H1 (cell line): ENCODE measurements around the gene ADAMTS15. TPM values are rescaled to one million over a fixed set of nuclear protein-coding genes. Genes with fewer than 3 reads are reported as not detected.

ENCODE experiments used
- CTCF ChIA-PET: fragments of 300-600 bp; sonication (Branson Sonifier 250); formaldehyde crosslinking; loops from one replicate; lab custom pipeline; 2021; ENCODE audit not compliant: partially characterized antibody; lab: Charles Lee
- POLR2A ChIA-PET: fragments of 300-600 bp; sonication (Branson Sonifier 250); formaldehyde crosslinking; loops from one replicate; lab custom pipeline; 2021; ENCODE audit warnings: inconsistent platforms; ENCODE audit not compliant: partially characterized antibody; lab: Charles Lee
- DNase-seq, 2 experiments: peaks; one replicate each; pipeline versions ENCODE4 v3.0.0 to v3.0.0-alpha.2; 2010 to 2022; ENCODE audit warnings: low spot score in 2 of 2, low read depth in 1 of 2, mixed read lengths in 1 of 2
- FAIRE-seq: peaks from 2 replicates; lab custom pipeline; 2011; peaks lifted over from hg19 to GRCh38; lab: Jason Lieb, UNC
- H2AFZ ChIP-seq: 2 replicates; pipeline ENCODE4 v1.8.1; 2012; ENCODE audit warnings: low read length, inconsistent platforms
- H2AK5ac ChIP-seq: 2 replicates; pipeline ENCODE4 v1.6.1; 2013; ENCODE audit warnings: low read depth, low read length
- H2BK120ac ChIP-seq: replicated peaks from 2 replicates; pipeline ENCODE3; 2013; ENCODE audit warnings: low read depth, low read length, inconsistent platforms
- H2BK12ac ChIP-seq: 2 replicates; pipeline ENCODE4 v1.6.1; 2013; ENCODE audit warnings: low read depth, low read length
- H2BK15ac ChIP-seq: 2 replicates; pipeline ENCODE4 v1.6.1; 2013; ENCODE audit warnings: low read length
- H2BK20ac ChIP-seq: 2 replicates; pipeline ENCODE4 v1.6.1; 2013; ENCODE audit warnings: low read length
- H2BK5ac ChIP-seq: 2 replicates; pipeline ENCODE4 v1.6.1; 2013; ENCODE audit warnings: low read depth, low read length
- H3K14ac ChIP-seq: 2 replicates; pipeline ENCODE4 v1.6.1; 2013; ENCODE audit warnings: inconsistent platforms; ENCODE audit not compliant: insufficient read length
- H3K18ac ChIP-seq: 2 replicates; pipeline ENCODE4 v1.6.1; 2013; ENCODE audit warnings: low read length; ENCODE audit errors: extremely low read depth
- H3K23ac ChIP-seq: 2 replicates; pipeline ENCODE4 v1.6.1; 2013; ENCODE audit warnings: inconsistent platforms; ENCODE audit not compliant: insufficient read length
- H3K23me2 ChIP-seq: 2 replicates; pipeline ENCODE4 v1.6.1; 2013; ENCODE audit warnings: low read depth, low read length
- H3K27ac ChIP-seq: 2 replicates; pipeline ENCODE4 v1.6.1; 2011; ENCODE audit warnings: low read depth, low read length, inconsistent platforms
- H3K27me3 ChIP-seq, 4 experiments: replicated peaks in 1 of 4; 1 replicate in 1 of 4; 2 replicates in 3 of 4; pipeline versions ENCODE4 v1.6.1 to v1.8.1; 2011 to 2013; ENCODE audit warnings: low read length in 3 of 4, mild to moderate bottlenecking in 3 of 4, inconsistent platforms in 2 of 4, mixed read lengths in 2 of 4, moderate library complexity in 1 of 4; ENCODE audit not compliant: control insufficient read depth in 3 of 4, insufficient read depth in 3 of 4; ENCODE audit errors: extremely low read depth in 1 of 4
- H3K36me3 ChIP-seq, 4 experiments: 2 replicates each; pipeline versions ENCODE4 v1.6.1 to v1.8.1; 2011 to 2013; ENCODE audit warnings: mild to moderate bottlenecking in 4 of 4, low read length in 3 of 4, moderate library complexity in 2 of 4, control low read depth in 1 of 4, inconsistent platforms in 1 of 4; ENCODE audit not compliant: insufficient read depth in 4 of 4, control insufficient read depth in 2 of 4
- H3K4ac ChIP-seq: replicated peaks from 2 replicates; pipeline ENCODE3; 2013; ENCODE audit warnings: low read length, low read depth, mixed read lengths, inconsistent platforms; ENCODE audit not compliant: insufficient read length
- H3K4me1 ChIP-seq, 4 experiments: replicated peaks in 1 of 4; 1 replicate in 1 of 4; 2 replicates in 3 of 4; pipeline versions ENCODE4 v1.6.1 to v1.8.1; 2011 to 2013; ENCODE audit warnings: low read length in 3 of 4, inconsistent platforms in 2 of 4, mixed read lengths in 1 of 4; ENCODE audit not compliant: insufficient read depth in 4 of 4, control insufficient read depth in 3 of 4
- H3K4me2 ChIP-seq, 2 experiments: 2 replicates each; pipeline versions ENCODE4 v1.6.1 to v1.8.1; 2011 to 2013; ENCODE audit warnings: low read depth in 2 of 2, low read length in 2 of 2, control low read depth in 1 of 2, inconsistent platforms in 1 of 2, mild to moderate bottlenecking in 1 of 2; ENCODE audit not compliant: insufficient read depth in 1 of 2
- H3K4me3 ChIP-seq, 4 experiments: fragments of 200-600, 300-600 bp in 1 of 4; sonication (generic), shearing (Covaris generic), sonication (Bioruptor Twin) in 1 of 4; 2 replicates each; pipeline versions ENCODE4 v1.5.1 to v1.8.1; 2011 to 2016; ENCODE audit warnings: low read length in 4 of 4, low read depth in 3 of 4, control low read depth in 2 of 4, inconsistent platforms in 2 of 4, mild to moderate bottlenecking in 2 of 4, mixed read lengths in 1 of 4, moderate library complexity in 1 of 4; ENCODE audit not compliant: insufficient read depth in 2 of 4; ENCODE audit errors: extremely low read depth in 1 of 4
- H3K56ac ChIP-seq: replicated peaks from 2 replicates; pipeline ENCODE3; 2013; ENCODE audit warnings: low read depth, mild to moderate bottlenecking, mixed read lengths, low read length, inconsistent platforms; ENCODE audit not compliant: insufficient read length
- H3K79me1 ChIP-seq: 2 replicates; pipeline ENCODE4 v1.6.1; 2013; ENCODE audit warnings: low read depth, low read length, control low read depth
- H3K79me2 ChIP-seq, 2 experiments: 2 replicates each; pipeline versions ENCODE4 v1.6.1 to v1.8.1; 2012 to 2013; ENCODE audit warnings: low read length in 2 of 2, mild to moderate bottlenecking in 2 of 2, inconsistent platforms in 1 of 2; ENCODE audit not compliant: insufficient read depth in 2 of 2, control insufficient read depth in 1 of 2
- H3K9ac ChIP-seq, 4 experiments: replicated peaks in 1 of 4; 1 replicate in 1 of 4; 2 replicates in 3 of 4; pipeline versions ENCODE4 v1.6.1 to v1.8.1; 2011 to 2013; ENCODE audit warnings: low read depth in 3 of 4, low read length in 3 of 4, control low read depth in 2 of 4, mild to moderate bottlenecking in 2 of 4, moderate library complexity in 2 of 4, inconsistent platforms in 1 of 4; ENCODE audit errors: extremely low read depth in 1 of 4
- H3K9me3 ChIP-seq, 2 experiments: 2 replicates each; pipeline versions ENCODE4 v1.6.1 to v1.8.1; 2012 to 2013; ENCODE audit warnings: mild to moderate bottlenecking in 2 of 2, moderate library complexity in 2 of 2, control low read depth in 1 of 2, inconsistent platforms in 1 of 2, low read depth in 1 of 2, low read length in 1 of 2, mixed read lengths in 1 of 2; ENCODE audit not compliant: insufficient read depth in 2 of 2
- H4K20me1 ChIP-seq, 2 experiments: replicated peaks in 1 of 2; 2 replicates each; pipeline versions ENCODE3 to v1.8.1; 2011 to 2013; ENCODE audit warnings: inconsistent platforms in 2 of 2, low read length in 2 of 2, mild to moderate bottlenecking in 1 of 2; ENCODE audit not compliant: insufficient read depth in 2 of 2, control insufficient read depth in 1 of 2
- H4K5ac ChIP-seq: 2 replicates; pipeline ENCODE4 v1.6.1; 2013; ENCODE audit warnings: low read length, low read depth, mixed read lengths, inconsistent platforms; ENCODE audit not compliant: insufficient read length
- H4K8ac ChIP-seq: 2 replicates; pipeline ENCODE4 v1.8.0; 2013; ENCODE audit warnings: mild to moderate bottlenecking, moderate library complexity, low read length, inconsistent platforms; ENCODE audit not compliant: insufficient read depth; ENCODE audit errors: extremely low read depth
- H4K91ac ChIP-seq: replicated peaks from 2 replicates; pipeline ENCODE3; 2013; ENCODE audit warnings: low read length, mixed read lengths, inconsistent platforms; ENCODE audit not compliant: insufficient read length
- CTCF ChIP-seq, 3 experiments: IDR thresholded peaks; 1 replicate in 2 of 3; 2 replicates in 1 of 3; pipeline versions ENCODE4 v1.5.1 to v1.6.1; 2011; ENCODE audit warnings: low read length in 3 of 3, mild to moderate bottlenecking in 3 of 3, inconsistent platforms in 2 of 3, low read depth in 1 of 3, moderate library complexity in 1 of 3; ENCODE audit not compliant: insufficient read depth in 1 of 3; ENCODE audit errors: control extremely low read depth in 1 of 3
- GTF2F1 ChIP-seq: IDR thresholded peaks from 2 replicates; pipeline ENCODE4 v1.6.1; 2012; ENCODE audit warnings: low read depth, low read length, improper control_type of control experiment, borderline replicate concordance
- NRF1 ChIP-seq: IDR thresholded peaks from 2 replicates; pipeline ENCODE4 v1.6.1; 2011; ENCODE audit warnings: mild to moderate bottlenecking, low read depth, low read length, improper control_type of control experiment
- POLR2A ChIP-seq, 2 experiments: IDR thresholded peaks; 1 replicate in 1 of 2; 2 replicates in 1 of 2; pipeline ENCODE4 v1.6.1; 2011; ENCODE audit warnings: low read depth in 2 of 2, low read length in 2 of 2, mild to moderate bottlenecking in 2 of 2; ENCODE audit errors: control extremely low read depth in 1 of 2
- RXRA ChIP-seq: IDR thresholded peaks from 2 replicates; pipeline ENCODE4 v1.6.1; 2011; ENCODE audit warnings: low read depth, mild to moderate bottlenecking, low read length, moderate library complexity; ENCODE audit not compliant: insufficient read depth
- SIX5 ChIP-seq: IDR thresholded peaks from 2 replicates; pipeline ENCODE4 v1.6.1; 2011; ENCODE audit warnings: mild to moderate bottlenecking, low read depth, low read length
- TAF1 ChIP-seq: IDR thresholded peaks from 2 replicates; pipeline ENCODE4 v1.6.1; 2011; ENCODE audit warnings: mild to moderate bottlenecking, low read depth, low read length
- WGBS, 2 experiments: shearing (Covaris generic) in 1 of 2; methylation state at CpG; one replicate each; pipeline versions ENCODE4 v1.1.6 to v1.1.7; 2013 to 2015; ENCODE audit warnings: low lambda C conversion rate in 2 of 2, mixed read lengths in 2 of 2, inconsistent platforms in 1 of 2, low coverage in 1 of 2, missing lambda C conversion rate in 1 of 2; ENCODE audit not compliant: insufficient replicate concordance in 2 of 2, insufficient coverage in 1 of 2, insufficient read length in 1 of 2; ENCODE audit errors: extremely low coverage in 1 of 2, missing lambda C conversion rate in 1 of 2; 5-methylcytosine and 5-hydroxymethylcytosine counted together
- polyA plus RNA-seq, 7 experiments: library from polyadenylated mRNA; depleted of rRNA in 3 of 7; stranded (reverse) in 5 of 7; unstranded in 2 of 7; fragments of >200 nt in 5 of 7; fragments of 200-250 nt in 2 of 7; gene quantifications; 1 replicate in 5 of 7; 2 replicates in 1 of 7; 4 replicates in 1 of 7; pipeline versions ENCODE4 v1.2.1 to v1.2.3, GENCODE V29; 2011 to 2013; ENCODE audit warnings: missing spikeins in 2 of 7, mixed read lengths in 2 of 7
- total RNA-seq: library from RNA; stranded (reverse); fragmentation: NEBNext Ultra II Directional; extraction: Animal tissue kit (Norgen Biotek cat#: 25700); gene quantifications from 2 replicates; pipeline ENCODE4 v1.2.1, GENCODE V29; 2021
- TF ChIP-seq, protein P1 (sequence below): IDR thresholded peaks from 2 replicates; pipeline ENCODE4 v1.6.1; 2011; ENCODE audit warnings: low read length, improper control_type of control experiment

The ADAMTS15 gene
- total and polyA plus RNA-seq, 2 of the 8 experiments (the other 6 are each of a cell fraction or from before 2014, with no cell fraction given): 1.7 to 4.7 TPM

DNA sequence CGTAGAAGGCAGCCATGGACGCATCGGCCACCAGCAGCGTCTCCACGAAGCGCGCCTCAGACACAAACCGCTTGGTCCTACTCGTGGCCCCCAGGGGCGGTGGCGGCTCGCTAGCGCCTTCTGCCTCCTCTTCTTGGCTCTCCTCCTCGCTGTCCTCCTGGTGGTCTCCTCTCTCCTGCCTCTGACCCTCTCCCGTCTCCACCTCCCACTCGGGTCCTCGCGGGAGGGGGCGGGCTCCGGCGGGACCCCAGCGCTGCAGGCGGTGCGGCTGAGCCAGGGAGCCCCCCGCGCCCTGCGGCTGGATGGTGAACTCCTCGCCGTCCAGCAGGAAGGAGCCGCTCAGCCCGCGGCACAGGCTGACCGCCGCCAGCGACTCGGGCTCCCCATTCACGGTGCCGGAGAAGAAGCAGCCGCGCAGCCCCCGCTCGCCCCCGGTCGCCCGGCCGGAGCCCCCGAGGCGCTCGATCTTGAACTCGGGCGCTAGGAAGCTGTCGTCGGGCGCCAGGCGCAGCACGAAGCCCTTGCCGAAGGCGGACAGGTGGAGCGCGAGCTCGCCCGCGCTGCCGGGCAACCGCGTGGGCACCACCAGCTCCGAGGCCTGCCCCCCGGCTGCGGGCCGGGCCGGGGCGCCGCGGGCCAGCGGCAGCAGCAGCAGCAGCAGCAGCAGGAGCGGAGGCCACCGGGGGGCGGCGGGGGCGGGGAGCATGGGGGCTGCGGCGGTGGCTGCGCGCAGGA lies 20.7 kb upstream of the ADAMTS15 start:
- Histone ChIP-seq H2AK5ac (no peak overlapping the region), H3K79me2 (no peaks in the 10 kb centered on the region), H4K5ac (no peak overlapping the region), H3K56ac (no peak overlapping the region), H2BK20ac (no peak overlapping the region), H2BK12ac (0 out of 2 replicates have a peak overlapping the region, but pooled peaks have one; percentile 33), H3K23me2 (peaks cover 9% of the 10 kb centered on the region; the same call in 1 of the 2 replicates), H2BK15ac (peak overlapping the region; percentile 29; the same call in 1 of the 2 replicates), H3K79me1 (no peaks in the 10 kb centered on the region; the same call in 1 of the 2 replicates), H4K8ac (peak overlapping the region; percentile 60), H3K36me3 (no peaks in the 10 kb centered on the region), H3K4me1 (peaks cover 0 to 13% (median 9%) of the 10 kb centered on the region in 4 experiments; a peak in 6 of 7 replicates), H3K9me3 (no peaks in the 10 kb centered on the region), H2BK120ac (no peak overlapping the region), H3K4me2 (peak overlapping the region; percentile 71 to 74), H3K27me3 (peaks cover 2 to 38% (median 37%) of the 10 kb centered on the region in 4 experiments), H3K9ac (peak overlapping the region in 2 of 4 experiments; percentile 24 to 44; a peak in 3 of 7 replicates), H4K20me1 (no peaks in the 10 kb centered on the region), H3K4ac (peak overlapping the region; percentile 36), H3K23ac (no peak overlapping the region), H2AFZ (peak overlapping the region; percentile 5; the same call in 1 of the 2 replicates), H3K4me3 (peak overlapping the region; percentile 40 to 71 (median 44)), H2BK5ac (no peak overlapping the region), H3K18ac (no peak overlapping the region; the same call in 1 of the 2 replicates), H3K14ac (no peak overlapping the region), H4K91ac (peak overlapping the region; percentile 75), H3K27ac (no peak overlapping the region)
- POLR2A ChIA-PET: interaction anchor here (1.0 to 1.2 kb wide), 2 partner anchors 8 to 212 kb away, joined by 3 read pairs; no protein-coding TSS in a partner anchor
- FAIRE-seq: no peak
- CTCF ChIA-PET: interaction anchor here (0.6 to 21.7 kb wide), 8 partner anchors 11 to 437 kb away, joined by 3 to 521 read pairs (median 8); no protein-coding TSS in a partner anchor
- WGBS, 2 experiments: 5% methylated on average over 45 of the region's 84 CpGs; no CpG with 5 or more reads in 1 of the 2 experiments
- peak in 1 of 2 experiments; percentile 80 for DNase-seq
- TF ChIP-seq NRF1: no peak
- TF ChIP-seq POLR2A (IDR thresholded peaks at IDR 0.05; ENCODE audit: control extremely low read depth in 1 of 2, low read depth in 2 of 2, low read length in 2 of 2): no peak
- no peak for TF ChIP-seq RXRA
- no peak for TF ChIP-seq SIX5
- peak in 2 of 3 experiments; percentile 26 to 59; a peak in 2 of 4 replicates for TF ChIP-seq CTCF (IDR thresholded peaks at IDR 0.05; ENCODE audit: control extremely low read depth in 1 of 3, insufficient read depth in 1 of 3, low read depth in 1 of 3, low read length in 3 of 3)
- TF ChIP-seq GTF2F1: no peak
- TF ChIP-seq, protein P1, sequence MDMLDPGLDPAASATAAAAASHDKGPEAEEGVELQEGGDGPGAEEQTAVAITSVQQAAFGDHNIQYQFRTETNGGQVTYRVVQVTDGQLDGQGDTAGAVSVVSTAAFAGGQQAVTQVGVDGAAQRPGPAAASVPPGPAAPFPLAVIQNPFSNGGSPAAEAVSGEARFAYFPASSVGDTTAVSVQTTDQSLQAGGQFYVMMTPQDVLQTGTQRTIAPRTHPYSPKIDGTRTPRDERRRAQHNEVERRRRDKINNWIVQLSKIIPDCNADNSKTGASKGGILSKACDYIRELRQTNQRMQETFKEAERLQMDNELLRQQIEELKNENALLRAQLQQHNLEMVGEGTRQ: no peak
- TF ChIP-seq TAF1: no peak
